NCI-H128 (cell line): ENCODE data around the gene PLAAT2.
"Not testable (repeated sequence)": the region's sequence is repeated elsewhere in the genome, so short reads cannot be mapped to it uniquely, and the experiment has no call there.

Experiments used
- DNase-seq: peaks from one replicate; lab custom pipeline; 2025; ENCODE audit not compliant: unreplicated experiment; lab: John Stamatoyannopoulos, UW

The PLAAT2 gene

GRCh38 chr11:63563201-63564055 lies at the start of gene PLAAT2:
PLAAT2 (minus strand) TSS chr11:63563379; CDS start chr11:63563324, 55 bp downstream.
- no peak for DNase-seq

GRCh38 chr11:63612181-63612580 lies 49.0 kb upstream of the PLAAT2 start:
- no peak for DNase-seq

- no peak for DNase-seq
These were observed 48.2 kb upstream of the PLAAT2 start for GRCh38 chr11:63611395-63611747.

- no peak for DNase-seq
These were observed 47.6 kb upstream of the PLAAT2 start for GRCh38 chr11:63610604-63611394.

- no peak for DNase-seq
These were observed 46.9 kb upstream of the PLAAT2 start for GRCh38 chr11:63609971-63610580.

GRCh38 chr11:63609536-63609935 lies 46.4 kb upstream of the PLAAT2 start:
- no peak for DNase-seq

GRCh38 chr11:63608353-63609345 lies 45.5 kb upstream of the PLAAT2 start:
- no peak for DNase-seq

- DNase-seq, result no peak
These were observed 40.0 kb upstream of the PLAAT2 start for GRCh38 chr11:63603180-63603518.

GRCh38 chr11:63602290-63603179 lies 39.4 kb upstream of the PLAAT2 start:
- DNase-seq, result not testable (repeated sequence)

GRCh38 chr11:63599211-63600122 lies 36.3 kb upstream of the PLAAT2 start:
- no peak for DNase-seq

GRCh38 chr11:63598556-63598955 lies 35.4 kb upstream of the PLAAT2 start:
- DNase-seq, result no peak

GRCh38 chr11:63595296-63595695 lies 32.1 kb upstream of the PLAAT2 start:
- no peak for DNase-seq

- no peak for DNase-seq
These were observed 29.8 kb upstream of the PLAAT2 start for GRCh38 chr11:63592975-63593395.

- no peak for DNase-seq
These were observed 27.0 kb upstream of the PLAAT2 start for GRCh38 chr11:63590024-63590788.

- no peak for DNase-seq
These were observed 25.8 kb upstream of the PLAAT2 start for GRCh38 chr11:63589000-63589399.

GRCh38 chr11:63586451-63587166 lies 23.4 kb upstream of the PLAAT2 start:
- no peak for DNase-seq

GRCh38 chr11:63583357-63583677 lies 20.1 kb upstream of the PLAAT2 start:
- no peak for DNase-seq
